Measurements from ENCODE around the gene CDKN2A. TPM values are rescaled to one million over a fixed set of nuclear protein-coding genes. Genes with fewer than 3 reads are reported as not detected.

The CDKN2A gene
- total and polyA plus RNA-seq, 2 donors (not counting 1 experiment from before 2014, with no cell fraction given) = 6.4 to 11.7 TPM

DNA sequence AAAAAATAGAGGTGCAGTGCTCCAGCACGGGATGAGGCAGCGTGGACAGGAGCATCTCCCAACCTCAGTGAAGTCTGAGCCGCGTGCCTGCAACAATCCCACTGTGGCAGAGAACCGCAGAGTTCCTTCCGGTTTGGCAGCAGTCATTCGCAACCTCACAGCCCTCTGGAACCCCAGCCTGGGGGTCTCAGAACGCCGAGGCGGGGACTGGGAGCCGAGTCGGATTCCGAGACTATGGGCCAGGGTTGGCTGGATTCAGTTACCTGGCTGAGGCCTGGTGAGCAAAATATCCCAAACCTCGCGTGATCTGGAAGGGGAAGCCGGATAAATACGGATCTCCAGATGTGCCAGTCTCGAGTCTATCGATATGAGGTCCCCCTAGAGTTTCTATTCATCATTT lies 27.0 kb downstream of the CDKN2A start:
- H3K27ac ChIP-seq (ENCODE audit: low read length in 2 of 2) = no peak overlapping the region
- TF ChIP-seq CTCF (IDR thresholded peaks at IDR 0.05) (no peak), EZH2 (IDR thresholded peaks at IDR 0.05; ENCODE audit: borderline replicate concordance, insufficient read depth, low read depth, low read length, poor library complexity, severe bottlenecking) (no peak)
- peaks cover 7% of the 10 kb centered on the region for H3K9me3 Mint-ChIP-seq (ENCODE audit: insufficient read depth)
- intact Hi-C loops (cut with micrococcal nuclease) = no loop called here
- POLR2A ChIA-PET = no interaction called here
- H4K20me1 ChIP-seq (ENCODE audit: control insufficient read depth, insufficient read depth, low read length, poor library complexity, severe bottlenecking) = no peaks in the 10 kb centered on the region
- no peak overlapping the region for H3K9ac ChIP-seq (ENCODE audit: low read length)
- CTCF ChIA-PET = interaction anchor here (0.9 to 5.4 kb wide), 3 partner anchors 37 to 277 kb away, joined by 3 to 43 read pairs (median 3); partner anchors contain the start of gene CDKN2B
- H3K4me1 ChIP-seq (ENCODE audit: control insufficient read depth in 2 of 2, insufficient read depth in 2 of 2, low read length in 2 of 2) = peaks cover 21 to 34% of the 10 kb centered on the region in 2 donors
- no peak overlapping the region for H2AFZ ChIP-seq (ENCODE audit: insufficient read depth, low read depth, low read length, poor library complexity, severe bottlenecking)
- 16% methylated on average over 17 of the region's 19 CpGs for whole genome bisulfite sequencing (ENCODE audit: insufficient coverage)
- H3K27ac Mint-ChIP-seq = peak overlapping the region; percentile 32
- H3K27me3 ChIP-seq (replicated peaks in 1 of 4; ENCODE audit: control extremely low read depth in 1 of 4, control insufficient read depth in 3 of 4, insufficient read depth in 4 of 4, low read length in 3 of 4) = peaks cover 1 to 91% (median 81%) of the 10 kb centered on the region in 4 experiments
- H3K4me3 Mint-ChIP-seq = no peak overlapping the region
- DNase-seq (no peak), ATAC-seq (ENCODE audit: low read depth) (no peak)
- H3K36me3 ChIP-seq (replicated peaks in 1 of 2; ENCODE audit: control extremely low read depth in 1 of 2, control insufficient read depth in 1 of 2, extremely low read depth in 1 of 2, insufficient read depth in 2 of 2, low read length in 1 of 2) = no peaks in the 10 kb centered on the region
- no peak overlapping the region for H3K4me2 ChIP-seq (replicated peaks; ENCODE audit: low read depth, low read length, poor library complexity, severe bottlenecking)
- H3K4me1 Mint-ChIP-seq = peaks cover 23% of the 10 kb centered on the region
- H3K9me3 ChIP-seq (ENCODE audit: control extremely low read depth in 1 of 3, control insufficient read depth in 2 of 3, insufficient read depth in 1 of 3, low read length in 2 of 3) = peaks cover 1 to 66% (median 40%) of the 10 kb centered on the region in 3 donors
- H3K27me3 Mint-ChIP-seq = peaks cover 90% of the 10 kb centered on the region
- H3K79me2 ChIP-seq (ENCODE audit: control insufficient read depth, insufficient read depth, low read length) = no peaks in the 10 kb centered on the region
- no peak overlapping the region for H3K4me3 ChIP-seq (ENCODE audit: control extremely low read depth in 1 of 5, extremely low read depth in 1 of 5, insufficient read depth in 1 of 5, low read depth in 2 of 5, low read length in 4 of 5)

DNA sequence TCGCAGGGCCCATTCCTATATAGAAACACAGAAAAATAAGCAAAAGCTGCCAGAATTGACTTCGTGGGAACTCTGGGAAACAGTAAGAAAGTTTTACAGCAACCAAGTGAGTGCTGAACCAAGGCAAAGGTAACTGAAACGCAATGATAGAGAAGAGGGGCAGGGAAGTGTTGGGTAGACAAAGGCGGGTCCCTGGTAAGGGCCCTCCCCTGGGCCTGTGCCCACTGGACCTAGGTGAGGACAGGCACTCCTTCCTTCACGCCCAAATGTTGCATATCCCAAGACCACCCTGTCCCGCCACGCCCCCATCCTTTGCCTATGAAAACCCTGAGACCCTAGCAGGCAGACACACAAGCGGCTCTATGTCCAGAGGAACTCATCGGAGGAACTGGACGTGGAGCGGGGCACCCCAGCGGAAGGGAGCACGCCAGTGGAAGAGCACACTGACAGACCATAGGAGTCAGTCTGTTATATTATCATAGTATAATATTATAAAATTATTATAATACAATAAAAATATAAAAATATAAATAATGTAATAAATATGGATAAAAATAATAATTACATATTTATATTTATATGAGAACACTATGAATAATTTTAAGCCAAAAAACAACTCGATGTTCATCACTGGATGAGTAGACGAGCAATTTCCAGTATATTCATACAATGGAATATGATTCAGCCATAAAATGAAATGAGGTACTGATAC lies 27.9 kb downstream of the CDKN2A start:
- ATAC-seq (ENCODE audit: low read depth) (no peak), DNase-seq (no peak)
- H3K27ac Mint-ChIP-seq = peak overlapping the region; percentile 27
- peaks cover 0 to 88% (median 81%) of the 10 kb centered on the region in 4 experiments for H3K27me3 ChIP-seq (replicated peaks in 1 of 4; ENCODE audit: control extremely low read depth in 1 of 4, control insufficient read depth in 3 of 4, insufficient read depth in 4 of 4, low read length in 3 of 4)
- no peak overlapping the region for H3K4me2 ChIP-seq (replicated peaks; ENCODE audit: low read depth, low read length, poor library complexity, severe bottlenecking)
- no peak overlapping the region for H3K4me3 Mint-ChIP-seq
- TF ChIP-seq EZH2 (IDR thresholded peaks at IDR 0.05; ENCODE audit: borderline replicate concordance, insufficient read depth, low read depth, low read length, poor library complexity, severe bottlenecking) (no peak), CTCF (IDR thresholded peaks at IDR 0.05) (no peak)
- intact Hi-C loops (cut with micrococcal nuclease) = no loop called here
- H4K20me1 ChIP-seq (ENCODE audit: control insufficient read depth, insufficient read depth, low read length, poor library complexity, severe bottlenecking) = no peaks in the 10 kb centered on the region
- no peak overlapping the region for H3K9ac ChIP-seq (ENCODE audit: low read length)
- peaks cover 7% of the 10 kb centered on the region for H3K9me3 Mint-ChIP-seq (ENCODE audit: insufficient read depth)
- no peaks in the 10 kb centered on the region for H3K79me2 ChIP-seq (ENCODE audit: control insufficient read depth, insufficient read depth, low read length)
- CTCF ChIA-PET = no interaction called here
- no peaks in the 10 kb centered on the region for H3K36me3 ChIP-seq (replicated peaks in 1 of 2; ENCODE audit: control extremely low read depth in 1 of 2, control insufficient read depth in 1 of 2, extremely low read depth in 1 of 2, insufficient read depth in 2 of 2, low read length in 1 of 2)
- H2AFZ ChIP-seq (ENCODE audit: insufficient read depth, low read depth, low read length, poor library complexity, severe bottlenecking) = no peak overlapping the region
- POLR2A ChIA-PET = no interaction called here
- WGBS (ENCODE audit: insufficient coverage) = 8% methylated on average over 7 of the region's 15 CpGs
- peaks cover 1 to 65% (median 39%) of the 10 kb centered on the region in 3 donors for H3K9me3 ChIP-seq (ENCODE audit: control extremely low read depth in 1 of 3, control insufficient read depth in 2 of 3, insufficient read depth in 1 of 3, low read length in 2 of 3)
- H3K4me1 ChIP-seq (ENCODE audit: control insufficient read depth in 2 of 2, insufficient read depth in 2 of 2, low read length in 2 of 2) = peaks cover 20 to 34% of the 10 kb centered on the region in 2 donors
- no peak overlapping the region for H3K27ac ChIP-seq (ENCODE audit: low read length in 2 of 2)
- H3K27me3 Mint-ChIP-seq = peaks cover 90% of the 10 kb centered on the region
- peaks cover 23% of the 10 kb centered on the region for H3K4me1 Mint-ChIP-seq
- no peak overlapping the region for H3K4me3 ChIP-seq (ENCODE audit: control extremely low read depth in 1 of 5, extremely low read depth in 1 of 5, insufficient read depth in 1 of 5, low read depth in 2 of 5, low read length in 4 of 5)
